ENCODE measurements around the gene IQSEC1. TPM values are rescaled to one million over a fixed set of nuclear protein-coding genes. Genes with fewer than 3 reads are reported as not detected.

IQSEC1 gene
- total and polyA plus RNA-seq, 2 experiments from 2014 or later, result 21.2 to 24.7 TPM

GRCh38 chr3:12918231-12918630, 155.0 kb downstream of the IQSEC1 start:
- H3K9me2 ChIP-seq (replicated peaks; ENCODE audit: insufficient read depth), result no peaks in the 10 kb centered on the region
- H3K4me2 ChIP-seq, result no peak overlapping the region
- TF ChIP-seq EZH2phosphoT487 (IDR thresholded peaks at IDR 0.05; ENCODE audit: low read depth, severe bottlenecking, unreplicated experiment) (no peak), EZH2 (IDR thresholded peaks at IDR 0.05; ENCODE audit: borderline replicate concordance) (no peak), CTCF (IDR thresholded peaks at IDR 0.05; ENCODE audit: poor library complexity) (no peak)
- H4K20me1 ChIP-seq (ENCODE audit: insufficient read depth, poor library complexity, severe bottlenecking), result no peaks in the 10 kb centered on the region
- no peaks in the 10 kb centered on the region for H3K4me1 ChIP-seq (ENCODE audit: insufficient read depth)
- WGBS (ENCODE audit: low lambda C conversion rate, missing lambda C conversion rate), result 81% methylated on average over 3 of the region's 3 CpGs
- H3K4me3 ChIP-seq, result no peak overlapping the region
- H3K27ac ChIP-seq, result no peak overlapping the region
- H3K27me3 ChIP-seq, result no peaks in the 10 kb centered on the region
- H3K79me2 ChIP-seq, result no peaks in the 10 kb centered on the region
- DNase-seq (ENCODE audit: low spot score), result no peak
- H3K9me3 ChIP-seq (ENCODE audit: low read depth), result no peaks in the 10 kb centered on the region
- no peak overlapping the region for H2AFZ ChIP-seq
- H3K36me3 ChIP-seq (replicated peaks; ENCODE audit: insufficient read depth, low read depth), result no peaks in the 10 kb centered on the region

- TF ChIP-seq EZH2 (IDR thresholded peaks at IDR 0.05; ENCODE audit: borderline replicate concordance) (no peak), CTCF (IDR thresholded peaks at IDR 0.05; ENCODE audit: poor library complexity) (no peak), EZH2phosphoT487 (IDR thresholded peaks at IDR 0.05; ENCODE audit: low read depth, severe bottlenecking, unreplicated experiment) (no peak)
- Histone ChIP-seq H4K20me1 (ENCODE audit: insufficient read depth, poor library complexity, severe bottlenecking) (no peaks in the 10 kb centered on the region), H3K36me3 (replicated peaks; ENCODE audit: insufficient read depth, low read depth) (no peaks in the 10 kb centered on the region), H3K27ac (no peak overlapping the region), H3K4me3 (no peak overlapping the region), H3K4me2 (no peak overlapping the region), H3K9me3 (ENCODE audit: low read depth) (no peaks in the 10 kb centered on the region), H3K9me2 (replicated peaks; ENCODE audit: insufficient read depth) (no peaks in the 10 kb centered on the region), H2AFZ (no peak overlapping the region), H3K79me2 (no peaks in the 10 kb centered on the region), H3K27me3 (no peaks in the 10 kb centered on the region), H3K4me1 (ENCODE audit: insufficient read depth) (no peaks in the 10 kb centered on the region)
- WGBS (ENCODE audit: low lambda C conversion rate, missing lambda C conversion rate), result 91% methylated on average over 9 of the region's 9 CpGs
- DNase-seq (ENCODE audit: low spot score), result no peak
Observed at GRCh38 chr3:12916159-12916558, 157.1 kb downstream of the IQSEC1 start.

GRCh38 chr3:12914088-12914487, 159.1 kb downstream of the IQSEC1 start:
- Histone ChIP-seq H3K4me3 (no peak overlapping the region), H3K9me2 (replicated peaks; ENCODE audit: insufficient read depth) (no peaks in the 10 kb centered on the region), H3K9me3 (ENCODE audit: low read depth) (no peaks in the 10 kb centered on the region), H3K36me3 (replicated peaks; ENCODE audit: insufficient read depth, low read depth) (no peaks in the 10 kb centered on the region), H3K27ac (no peak overlapping the region), H2AFZ (no peak overlapping the region), H3K4me2 (no peak overlapping the region), H3K79me2 (no peaks in the 10 kb centered on the region), H4K20me1 (ENCODE audit: insufficient read depth, poor library complexity, severe bottlenecking) (no peaks in the 10 kb centered on the region), H3K27me3 (no peaks in the 10 kb centered on the region), H3K4me1 (ENCODE audit: insufficient read depth) (no peaks in the 10 kb centered on the region)
- 93% methylated on average over 7 of the region's 7 CpGs for WGBS (ENCODE audit: low lambda C conversion rate, missing lambda C conversion rate)
- TF ChIP-seq EZH2 (IDR thresholded peaks at IDR 0.05; ENCODE audit: borderline replicate concordance) (no peak), EZH2phosphoT487 (IDR thresholded peaks at IDR 0.05; ENCODE audit: low read depth, severe bottlenecking, unreplicated experiment) (no peak), CTCF (IDR thresholded peaks at IDR 0.05; ENCODE audit: poor library complexity) (no peak)
- no peak for DNase-seq (ENCODE audit: low spot score)

Data from hepatocyte (in vitro differentiated cells).